ENCODE data around the gene ALPI.

Gene ALPI

GRCh38 chr2:232483311-232483922 is 27.5 kb downstream of the ALPI start:
- DNase-seq (ENCODE audit: low read depth in 1 of 2, low spot score in 1 of 2) = no peak

GRCh38 chr2:232483923-232484627 is 28.1 kb downstream of the ALPI start:
- no peak for DNase-seq (ENCODE audit: low read depth in 1 of 2, low spot score in 1 of 2)

GRCh38 chr2:232484628-232485347 is 28.8 kb downstream of the ALPI start:
- no peak for DNase-seq (ENCODE audit: low read depth in 1 of 2, low spot score in 1 of 2)

- no peak for DNase-seq (ENCODE audit: low read depth in 1 of 2, low spot score in 1 of 2)
These were observed 29.4 kb downstream of the ALPI start for GRCh38 chr2:232485348-232485756.

- no peak for DNase-seq (ENCODE audit: low read depth in 1 of 2, low spot score in 1 of 2)
These were observed 30.0 kb downstream of the ALPI start for GRCh38 chr2:232485757-232486557.

- no peak for DNase-seq (ENCODE audit: low read depth in 1 of 2, low spot score in 1 of 2)
These were observed 30.8 kb downstream of the ALPI start for GRCh38 chr2:232486558-232487384.

GRCh38 chr2:232487385-232488096 is 31.6 kb downstream of the ALPI start, which contains the start of gene ECEL1:
ECEL1 (minus strand) TSS chr2:232487834; CDS start chr2:232486653, 1,181 bp downstream.
- DNase-seq (ENCODE audit: low read depth in 1 of 2, low spot score in 1 of 2) = no peak

GRCh38 chr2:232488097-232488711 is 32.3 kb downstream of the ALPI start:
- no peak for DNase-seq (ENCODE audit: low read depth in 1 of 2, low spot score in 1 of 2)

- no peak for DNase-seq (ENCODE audit: low read depth in 1 of 2, low spot score in 1 of 2)
These were observed 32.9 kb downstream of the ALPI start for GRCh38 chr2:232488721-232489300.

GRCh38 chr2:232489516-232490220 is 33.7 kb downstream of the ALPI start:
- no peak for DNase-seq (ENCODE audit: low read depth in 1 of 2, low spot score in 1 of 2)

GRCh38 chr2:232490221-232491138 is 34.5 kb downstream of the ALPI start:
- DNase-seq (ENCODE audit: low read depth in 1 of 2, low spot score in 1 of 2) = no peak

- DNase-seq (ENCODE audit: low read depth in 1 of 2, low spot score in 1 of 2) = no peak
These were observed 35.3 kb downstream of the ALPI start for GRCh38 chr2:232491139-232491780.

GRCh38 chr2:232492236-232492848 is 36.4 kb downstream of the ALPI start:
- DNase-seq (ENCODE audit: low read depth in 1 of 2, low spot score in 1 of 2) = no peak

GRCh38 chr2:232492963-232493700 is 37.2 kb downstream of the ALPI start:
- no peak for DNase-seq (ENCODE audit: low read depth in 1 of 2, low spot score in 1 of 2)

GRCh38 chr2:232493701-232494474 is 37.9 kb downstream of the ALPI start:
- DNase-seq (ENCODE audit: low read depth in 1 of 2, low spot score in 1 of 2) = no peak

Measured in stimulated activated CD4-positive, alpha-beta T cell treated with anti-CD3 and anti-CD28 coated beads, Interleukin-15, amount 100 ng/mL, for 1 hour (primary cell).